IMR-90 (cell line): ENCODE data around the gene DOCK4. TPM values are rescaled to one million over a fixed set of nuclear protein-coding genes. Genes with fewer than 3 reads are reported as not detected.

Source experiments
- ATAC-seq: fragments of 200-7000 bp; cut with Tn5 transposase; 2 replicates; pipeline ENCODE4 v1.9.1; 2020; ENCODE audit warnings: low read depth, mild to moderate bottlenecking, moderate library complexity
- BruUV-seq: library from RNA; stranded (reverse); fragments of 400-500 nt; replicated peaks from 2 replicates; lab custom pipeline; 2021; lab: Mats Ljungman, UMichigan
- CTCF ChIA-PET: fragments of 300-600 bp; formaldehyde crosslinking; extraction: SDS; loops from one replicate; lab custom pipeline; 2021; ENCODE audit warnings: antibody characterized with exemption; lab: Yijun Ruan, JAX
- POLR2A ChIA-PET: fragments of 300-600 bp; sonication (Branson Sonifier 250); formaldehyde crosslinking; loops from one replicate; lab custom pipeline; 2022; ENCODE audit warnings: antibody characterized with exemption; ENCODE audit not compliant: unreplicated experiment; lab: Charles Lee
- DNase-seq: peaks from one replicate; pipeline ENCODE4 v3.0.0; 2013
- H2AFZ ChIP-seq: replicated peaks from 2 replicates; pipeline ENCODE3; 2013; ENCODE audit warnings: low read length, mild to moderate bottlenecking; ENCODE audit not compliant: poor library complexity
- H2AK5ac ChIP-seq: 2 replicates; pipeline ENCODE4 v1.6.1; 2013; ENCODE audit warnings: low read depth, low read length, inconsistent platforms
- H2AK9ac ChIP-seq: replicated peaks from 2 replicates; pipeline ENCODE3; 2013; ENCODE audit warnings: mild to moderate bottlenecking, low read depth, low read length, moderate library complexity; ENCODE audit not compliant: poor library complexity
- H2BK120ac ChIP-seq: 2 replicates; pipeline ENCODE4 v1.6.1; 2013; ENCODE audit warnings: low read depth, low read length, inconsistent platforms
- H2BK15ac ChIP-seq: 3 replicates; pipeline ENCODE4 v1.6.1; 2013; ENCODE audit warnings: low read depth, low read length, inconsistent platforms
- H2BK20ac ChIP-seq: 2 replicates; pipeline ENCODE4 v1.6.1; 2013; ENCODE audit warnings: low read depth, mild to moderate bottlenecking, inconsistent platforms, low read length, moderate library complexity
- H2BK5ac ChIP-seq: 2 replicates; pipeline ENCODE4 v1.6.1; 2013; ENCODE audit warnings: mild to moderate bottlenecking, low read depth, low read length, inconsistent platforms; ENCODE audit not compliant: poor library complexity, severe bottlenecking
- H3K14ac ChIP-seq: replicated peaks from 2 replicates; pipeline ENCODE4 v1.6.1; 2013; ENCODE audit warnings: low read depth, low read length, inconsistent platforms
- H3K18ac ChIP-seq: 2 replicates; pipeline ENCODE4 v1.6.1; 2013; ENCODE audit warnings: low read depth, low read length, control low read depth
- H3K23ac ChIP-seq: 2 replicates; pipeline ENCODE4 v1.6.1; 2013; ENCODE audit warnings: low read depth, low read length, inconsistent platforms
- H3K27ac ChIP-seq: 2 replicates; pipeline ENCODE4 v1.5.1; 2013; ENCODE audit warnings: mild to moderate bottlenecking, control low read depth, low read length; ENCODE audit not compliant: insufficient read depth
- H3K27me3 ChIP-seq: 2 replicates; pipeline ENCODE4 v1.6.1; 2013; ENCODE audit warnings: low read length; ENCODE audit not compliant: control insufficient read depth, insufficient read depth
- H3K36me3 ChIP-seq: 2 replicates; pipeline ENCODE4 v1.6.1; 2013; ENCODE audit warnings: low read length, mixed read lengths; ENCODE audit not compliant: control insufficient read depth, insufficient read depth
- H3K4ac ChIP-seq: 2 replicates; pipeline ENCODE4 v1.6.1; 2013; ENCODE audit warnings: low read depth, low read length, inconsistent platforms
- H3K4me1 ChIP-seq: 2 replicates; pipeline ENCODE4 v1.6.1; 2013; ENCODE audit warnings: low read length, mixed read lengths; ENCODE audit not compliant: control insufficient read depth, insufficient read depth
- H3K4me2 ChIP-seq: 2 replicates; pipeline ENCODE4 v1.6.1; 2013; ENCODE audit warnings: low read depth, mild to moderate bottlenecking, control low read depth, low read length, moderate library complexity
- H3K4me3 ChIP-seq: 2 replicates; pipeline ENCODE4 v1.5.1; 2013; ENCODE audit warnings: low read depth, mild to moderate bottlenecking, control low read depth, low read length, moderate library complexity; ENCODE audit not compliant: insufficient read depth
- H3K56ac ChIP-seq: 2 replicates; pipeline ENCODE4 v1.6.1; 2013; ENCODE audit warnings: low read length, inconsistent platforms; ENCODE audit not compliant: insufficient read depth; ENCODE audit errors: extremely low read depth
- H3K79me1 ChIP-seq, 2 experiments: 2 replicates each; pipeline ENCODE4 v1.6.1; 2013; ENCODE audit warnings: low read length in 2 of 2, inconsistent platforms in 1 of 2, low read depth in 1 of 2
- H3K9ac ChIP-seq: 2 replicates; pipeline ENCODE4 v1.6.1; 2013; ENCODE audit warnings: low read depth, low read length, control low read depth
- H3K9me1 ChIP-seq: 2 replicates; pipeline ENCODE4 v1.6.1; 2013; ENCODE audit warnings: low read length, inconsistent platforms; ENCODE audit not compliant: insufficient read depth
- H3K9me3 ChIP-seq: 2 replicates; pipeline ENCODE4 v1.6.1; 2013; ENCODE audit warnings: low read length; ENCODE audit not compliant: control insufficient read depth, insufficient read depth
- H4K20me1 ChIP-seq: 2 replicates; pipeline ENCODE4 v1.6.1; 2013; ENCODE audit warnings: low read length, inconsistent platforms; ENCODE audit not compliant: insufficient read depth
- H4K5ac ChIP-seq: 2 replicates; pipeline ENCODE4 v1.6.1; 2013; ENCODE audit warnings: mild to moderate bottlenecking, low read depth, low read length, control low read depth
- H4K8ac ChIP-seq, 2 experiments: 2 replicates each; pipeline ENCODE4 v1.6.1; 2013; ENCODE audit warnings: low read depth in 2 of 2, low read length in 2 of 2, control low read depth in 1 of 2, inconsistent platforms in 1 of 2
- H4K91ac ChIP-seq: 2 replicates; pipeline ENCODE4 v1.6.1; 2013; ENCODE audit warnings: low read depth, low read length, inconsistent platforms; ENCODE audit not compliant: insufficient read depth
- BHLHE40 ChIP-seq: fragments of 150-350 bp; IDR thresholded peaks from 2 replicates; pipeline ENCODE4 v1.6.1; 2016; ENCODE audit warnings: mild to moderate bottlenecking, low read depth, low read length
- CEBPB ChIP-seq: IDR thresholded peaks from 2 replicates; pipeline ENCODE4 v1.6.1; 2012; ENCODE audit warnings: low read depth, low read length, improper control_type of control experiment
- CHD1 ChIP-seq: IDR thresholded peaks from 2 replicates; pipeline ENCODE4 v1.6.1; 2012; ENCODE audit warnings: low read depth, low read length, improper control_type of control experiment
- CTCF ChIP-seq: conservative IDR thresholded peaks from 2 replicates; pipeline ENCODE4 v1.5.1; 2012; ENCODE audit warnings: mild to moderate bottlenecking, low read depth, low read length, improper control_type of control experiment
- FOS ChIP-seq: fragments of 150-350 bp; IDR thresholded peaks from 2 replicates; pipeline ENCODE4 v1.6.1; 2016; ENCODE audit warnings: low read depth, low read length
- MAFK ChIP-seq: IDR thresholded peaks from 2 replicates; pipeline ENCODE4 v1.6.1; 2012; ENCODE audit warnings: low read depth, low read length, improper control_type of control experiment
- MAZ ChIP-seq: IDR thresholded peaks from 2 replicates; pipeline ENCODE4 v1.6.1; 2012; ENCODE audit warnings: low read depth, mild to moderate bottlenecking, low read length, improper control_type of control experiment, moderate library complexity, borderline replicate concordance
- MXI1 ChIP-seq: IDR thresholded peaks from 2 replicates; pipeline ENCODE4 v1.6.1; 2012; ENCODE audit warnings: low read depth, mild to moderate bottlenecking, low read length, moderate library complexity, borderline replicate concordance
- NFE2L2 ChIP-seq: fragments of 150-350 bp; IDR thresholded peaks from 2 replicates; pipeline ENCODE4 v1.6.1; 2016; ENCODE audit warnings: low read depth, mild to moderate bottlenecking, low read length
- POLR2A ChIP-seq: IDR thresholded peaks from 2 replicates; pipeline ENCODE4 v1.6.1; 2012; ENCODE audit warnings: mild to moderate bottlenecking, low read depth, low read length
- RAD21 ChIP-seq: IDR thresholded peaks from 2 replicates; pipeline ENCODE4 v1.6.1; 2012; ENCODE audit warnings: low read length, improper control_type of control experiment
- RCOR1 ChIP-seq: IDR thresholded peaks from 2 replicates; pipeline ENCODE4 v1.6.1; 2012; ENCODE audit warnings: mild to moderate bottlenecking, low read length, improper control_type of control experiment; ENCODE audit not compliant: insufficient replicate concordance
- RFX5 ChIP-seq: IDR thresholded peaks from 2 replicates; pipeline ENCODE4 v1.8.0; 2012; ENCODE audit warnings: low read depth, mild to moderate bottlenecking, low read length, moderate library complexity
- SMC3 ChIP-seq: fragments of 150-350 bp; IDR thresholded peaks from 2 replicates; pipeline ENCODE4 v1.6.1; 2016; ENCODE audit warnings: low read depth, mild to moderate bottlenecking, antibody characterized with exemption, low read length, moderate library complexity
- USF2 ChIP-seq: fragments of 150-350 bp; IDR thresholded peaks from 2 replicates; pipeline ENCODE4 v1.6.1; 2017; ENCODE audit warnings: mild to moderate bottlenecking, antibody characterized with exemption, low read length, low read depth
- WGBS, 2 experiments: methylation state at CpG; one replicate each; pipeline versions ENCODE4 v1.1.5 to v1.1.7; 2013; ENCODE audit warnings: missing lambda C conversion rate in 2 of 2; ENCODE audit not compliant: insufficient read length in 1 of 2; ENCODE audit errors: extremely low coverage in 2 of 2; 5-methylcytosine and 5-hydroxymethylcytosine counted together
- dilution Hi-C: fragments of 300-500 bp; cut with HindIII; formaldehyde crosslinking; loops from one replicate; pipeline ENCODE4 v1.14.3; 2018; ENCODE audit warnings: low sequenced_read_pairs; ENCODE audit not compliant: unreplicated experiment
- in situ Hi-C: fragments of 300-500 bp; cut with MboI; formaldehyde crosslinking; loops from 3 replicates; pipeline ENCODE4 v1.14.3; 2019; ENCODE audit warnings: low sequenced_read_pairs, inconsistent platforms, mixed read lengths
- intact Hi-C: fragments of 100-400 bp; cut with micrococcal nuclease; formaldehyde crosslinking; loops from 2 replicates; pipeline ENCODE4 v1.10.0; 2022
- polyA plus RNA-seq, 3 experiments: library from polyadenylated mRNA; depleted of rRNA; stranded (reverse); fragments of >200 nt; gene quantifications; 2 replicates each; pipeline ENCODE4 v1.2.3, GENCODE V29; 2012; ENCODE audit warnings: low replicate concordance in 1 of 3
- total RNA-seq: library from RNA; depleted of rRNA; stranded (reverse); fragments of >200 nt; gene quantifications from 2 replicates; pipeline ENCODE4 v1.2.3, GENCODE V29; 2012
- TF ChIP-seq, protein P1 (sequence below): fragments of 150-350 bp; IDR thresholded peaks from 2 replicates; pipeline ENCODE4 v1.6.1; 2016; ENCODE audit warnings: low read depth, mild to moderate bottlenecking, low read length, moderate library complexity, borderline replicate concordance

The DOCK4 gene
- total and polyA plus RNA-seq, 2 of the 4 experiments (the other 2 are of a cell fraction) = 4.4 to 12.2 TPM

- no peak overlapping the region for H3K56ac ChIP-seq
- no peak overlapping the region for H3K27ac ChIP-seq
- intact Hi-C loops (no loop called here), dilution Hi-C loops (no loop called here), in situ Hi-C loops (no loop called here)
- H3K4ac ChIP-seq = no peak overlapping the region
- no peak overlapping the region for H2BK20ac ChIP-seq
- no peak overlapping the region for H2AFZ ChIP-seq
- no peak overlapping the region for H2BK15ac ChIP-seq
- no peak overlapping the region for H3K18ac ChIP-seq
- no peak overlapping the region for H2BK120ac ChIP-seq
- no peak overlapping the region for H2AK9ac ChIP-seq
- H3K4me3 ChIP-seq = no peak overlapping the region
- H3K23ac ChIP-seq = no peak overlapping the region
- H3K79me1 ChIP-seq = peaks cover 14 to 15% of the 10 kb centered on the region in 2 experiments
- no peak overlapping the region for H4K5ac ChIP-seq
- ATAC-seq (no peak), DNase-seq (no peak)
- WGBS, 2 experiments = no CpG with 5 or more reads among the region's 1 CpG
- H3K9me1 ChIP-seq = peaks cover 8% of the 10 kb centered on the region
- no TSS peak for BruUV-seq
- no peak overlapping the region for H2BK5ac ChIP-seq
- H4K8ac ChIP-seq = no peak overlapping the region
- no peak overlapping the region for H3K14ac ChIP-seq
- no peak overlapping the region for H4K91ac ChIP-seq
- ChIA-PET POLR2A (interaction anchor here (0.7 kb wide), 1 partner anchor 391 kb away, joined by 6 read pairs; no protein-coding TSS in a partner anchor), CTCF (interaction anchor here (1.0 kb wide), 1 partner anchor 11 kb away, joined by 3 read pairs; no protein-coding TSS in a partner anchor)
- no peak overlapping the region for H3K4me2 ChIP-seq
- no peaks in the 10 kb centered on the region for H4K20me1 ChIP-seq
- no peaks in the 10 kb centered on the region for H3K9me3 ChIP-seq
- H3K4me1 ChIP-seq = 0 out of 2 replicates have a peak, but pooled peaks cover 2% of the 10 kb centered on the region
- no peaks in the 10 kb centered on the region for H3K36me3 ChIP-seq
- H3K9ac ChIP-seq = no peak overlapping the region
- TF ChIP-seq CHD1 (no peak), MAZ (no peak), FOS (no peak), CEBPB (no peak), CTCF (no peak), NFE2L2 (no peak), MXI1 (no peak), BHLHE40 (no peak), POLR2A (no peak), RFX5 (no peak), USF2 (no peak), RAD21 (no peak), RCOR1 (no peak), MAFK (no peak), SMC3 (no peak)
- TF ChIP-seq, protein P1, sequence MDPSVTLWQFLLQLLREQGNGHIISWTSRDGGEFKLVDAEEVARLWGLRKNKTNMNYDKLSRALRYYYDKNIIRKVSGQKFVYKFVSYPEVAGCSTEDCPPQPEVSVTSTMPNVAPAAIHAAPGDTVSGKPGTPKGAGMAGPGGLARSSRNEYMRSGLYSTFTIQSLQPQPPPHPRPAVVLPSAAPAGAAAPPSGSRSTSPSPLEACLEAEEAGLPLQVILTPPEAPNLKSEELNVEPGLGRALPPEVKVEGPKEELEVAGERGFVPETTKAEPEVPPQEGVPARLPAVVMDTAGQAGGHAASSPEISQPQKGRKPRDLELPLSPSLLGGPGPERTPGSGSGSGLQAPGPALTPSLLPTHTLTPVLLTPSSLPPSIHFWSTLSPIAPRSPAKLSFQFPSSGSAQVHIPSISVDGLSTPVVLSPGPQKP = no peak
- no peaks in the 10 kb centered on the region for H3K27me3 ChIP-seq
- H2AK5ac ChIP-seq = no peak overlapping the region
Observed at GRCh38 chr7:112156412-112156811, 49.8 kb downstream of the DOCK4 start.
